Glomerular visceral epithelial cell (primary cell): Measurements from ENCODE around the gene ERVMER34-1.
A peak's percentile ranks its signal among the peaks of the same experiment; 100 is the strongest.

Experiments used
- DNase-seq: peaks from one replicate; pipeline ENCODE4 v3.0.0-alpha.2; 2016; ENCODE audit errors: extremely low spot score

Gene ERVMER34-1, protein sequence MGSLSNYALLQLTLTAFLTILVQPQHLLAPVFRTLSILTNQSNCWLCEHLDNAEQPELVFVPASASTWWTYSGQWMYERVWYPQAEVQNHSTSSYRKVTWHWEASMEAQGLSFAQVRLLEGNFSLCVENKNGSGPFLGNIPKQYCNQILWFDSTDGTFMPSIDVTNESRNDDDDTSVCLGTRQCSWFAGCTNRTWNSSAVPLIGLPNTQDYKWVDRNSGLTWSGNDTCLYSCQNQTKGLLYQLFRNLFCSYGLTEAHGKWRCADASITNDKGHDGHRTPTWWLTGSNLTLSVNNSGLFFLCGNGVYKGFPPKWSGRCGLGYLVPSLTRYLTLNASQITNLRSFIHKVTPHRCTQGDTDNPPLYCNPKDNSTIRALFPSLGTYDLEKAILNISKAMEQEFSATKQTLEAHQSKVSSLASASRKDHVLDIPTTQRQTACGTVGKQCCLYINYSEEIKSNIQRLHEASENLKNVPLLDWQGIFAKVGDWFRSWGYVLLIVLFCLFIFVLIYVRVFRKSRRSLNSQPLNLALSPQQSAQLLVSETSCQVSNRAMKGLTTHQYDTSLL

GRCh38 chr4:52750819-52751486 is at the start of gene ERVMER34-1:
Gene ERVMER34-1, minus strand, starts transcription at chr4:52751425. Its CDS starts 5,905 bp downstream, at chr4:52745520.
- DNase-seq = peak; percentile 54

DNA sequence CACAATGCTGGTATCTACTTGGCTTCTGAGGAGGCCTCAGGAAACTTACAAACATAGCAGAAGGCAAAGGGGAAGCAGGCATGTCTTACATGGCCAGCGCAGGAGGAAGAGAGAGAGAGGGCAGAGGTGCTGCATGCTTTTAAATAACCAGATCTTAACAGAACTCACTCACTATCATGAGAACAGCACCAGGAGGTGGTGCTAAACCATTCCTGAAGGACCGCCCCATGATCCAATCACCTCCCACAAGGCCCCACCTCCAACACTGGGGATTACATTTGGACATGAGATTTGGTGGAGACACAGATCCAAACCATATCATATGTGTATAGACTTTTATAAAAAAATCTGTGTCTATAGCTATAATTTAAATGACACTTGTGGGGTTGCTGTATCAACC is 48.6 kb upstream of the ERVMER34-1 start:
- DNase-seq = no peak

DNA sequence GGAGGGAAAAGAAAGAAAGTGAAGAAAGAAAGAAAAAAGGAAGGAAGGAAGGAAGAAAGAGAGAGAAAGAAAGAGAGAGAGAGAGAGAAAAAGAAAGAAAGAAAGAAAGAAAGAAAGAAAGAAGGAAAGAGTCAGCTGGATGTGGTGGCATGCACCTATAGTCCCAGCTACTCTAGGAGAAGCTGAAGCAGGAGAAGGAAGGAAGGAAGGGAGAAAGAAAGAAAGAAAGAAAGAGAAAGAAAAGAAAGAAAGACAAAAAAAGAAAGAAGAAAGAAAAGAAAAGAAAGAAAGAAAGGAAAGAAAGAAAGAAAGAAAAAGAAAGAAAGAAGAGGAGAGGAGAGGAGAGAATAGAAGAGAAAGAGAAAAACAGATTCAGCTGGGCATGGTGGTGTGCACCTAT is 44.3 kb upstream of the ERVMER34-1 start:
- DNase-seq = no peak

- DNase-seq = no peak
Observed at GRCh38 chr4:52791936-52792335, 40.7 kb upstream of the ERVMER34-1 start.

GRCh38 chr4:52789774-52790173 is 38.5 kb upstream of the ERVMER34-1 start:
- DNase-seq = no peak

GRCh38 chr4:52788806-52789205 is 37.6 kb upstream of the ERVMER34-1 start:
- DNase-seq = no peak

- DNase-seq = no peak
Observed at GRCh38 chr4:52783069-52783468, 31.8 kb upstream of the ERVMER34-1 start.

GRCh38 chr4:52780617-52781354 is 29.6 kb upstream of the ERVMER34-1 start:
- no peak for DNase-seq

- no peak for DNase-seq
Observed at GRCh38 chr4:52780206-52780605, 29.0 kb upstream of the ERVMER34-1 start.

GRCh38 chr4:52760256-52760655 is 9.0 kb upstream of the ERVMER34-1 start:
- no peak for DNase-seq

DNA sequence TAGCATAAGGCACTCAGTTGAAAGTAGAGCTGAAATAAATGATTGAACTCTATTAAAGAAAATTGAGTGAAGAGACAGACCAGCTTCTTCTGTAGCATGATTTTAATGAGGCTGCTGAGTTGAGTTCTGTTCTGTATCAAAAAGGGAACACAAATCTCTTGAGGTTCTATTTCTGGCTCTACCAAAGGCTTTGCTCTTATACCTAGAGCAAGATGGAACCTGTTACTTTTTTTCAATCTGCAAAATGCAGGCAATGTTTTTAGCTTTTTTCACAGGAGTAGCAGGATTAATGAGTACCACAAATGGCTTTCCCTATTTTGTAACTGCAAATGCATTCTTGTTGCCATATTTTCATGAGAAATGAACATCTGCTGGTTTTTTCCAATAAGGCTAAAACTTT is 4.2 kb upstream of the ERVMER34-1 start:
- DNase-seq = no peak

- no peak for DNase-seq
Observed at GRCh38 chr4:52752936-52753335, 1.7 kb upstream of the ERVMER34-1 start.

DNA sequence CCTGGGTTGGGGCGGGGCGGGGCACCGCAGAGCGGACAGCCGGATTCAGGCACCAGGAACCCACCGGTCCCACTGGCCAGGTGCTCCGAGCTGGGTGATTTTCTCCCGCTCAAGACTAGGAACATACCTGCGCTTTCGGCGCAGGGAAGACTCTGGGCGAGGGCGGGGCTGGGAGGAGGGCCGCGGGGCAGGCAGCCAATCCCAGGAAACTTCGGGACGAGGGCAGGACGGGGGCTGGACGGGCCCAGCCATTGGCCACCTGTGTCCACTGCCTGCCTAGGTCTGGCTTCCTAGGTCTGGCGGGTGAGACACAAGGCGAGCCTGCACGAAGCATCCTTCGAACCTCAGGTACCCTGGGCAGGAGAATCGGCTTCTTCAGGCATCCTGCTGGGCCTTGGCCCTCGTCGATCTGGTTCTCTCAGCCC is 274 bp upstream of the ERVMER34-1 start:
- peak; percentile 65 for DNase-seq

- no peak for DNase-seq
Observed at GRCh38 chr4:52750213-52750612, 1.0 kb downstream of the ERVMER34-1 start.

DNA sequence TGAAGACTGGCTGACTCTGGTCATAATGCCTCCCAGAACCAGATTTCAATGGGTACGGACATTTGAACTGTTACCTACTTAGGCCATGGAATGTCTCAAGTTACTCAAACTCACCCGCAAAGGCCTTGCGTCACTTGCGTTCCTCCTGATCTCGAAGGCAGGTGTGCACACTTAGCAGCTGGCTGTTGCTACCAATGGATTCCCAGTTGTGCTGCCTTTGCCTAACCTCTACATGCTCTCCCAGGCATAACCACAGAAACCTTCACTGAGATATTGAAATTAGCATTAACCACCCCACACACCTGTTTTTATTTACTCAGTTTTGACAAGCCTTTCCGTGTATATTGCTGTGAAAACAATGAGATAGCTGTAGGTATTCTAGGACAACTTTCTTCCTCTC is 2.8 kb downstream of the ERVMER34-1 start:
- no peak for DNase-seq

DNA sequence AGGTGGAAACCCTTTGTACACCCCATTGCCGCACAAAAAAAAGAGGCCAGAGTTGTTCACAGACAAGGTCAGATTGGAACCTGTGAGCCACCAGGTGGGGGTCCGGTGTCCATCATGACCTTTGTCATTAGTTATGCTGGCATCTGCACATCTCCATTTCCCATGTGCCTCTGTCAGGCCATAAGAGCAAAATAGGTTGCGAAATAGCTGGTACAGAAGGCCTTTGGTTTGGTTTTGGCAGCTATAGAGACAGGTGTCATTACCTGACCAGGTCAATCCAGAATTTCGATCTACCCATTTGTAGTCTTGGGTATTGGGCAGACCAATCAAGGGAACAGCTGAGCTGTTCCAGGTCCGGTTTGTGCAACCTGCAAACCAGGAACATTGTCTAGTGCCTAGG is 6.6 kb downstream of the ERVMER34-1 start:
- no peak for DNase-seq

DNA sequence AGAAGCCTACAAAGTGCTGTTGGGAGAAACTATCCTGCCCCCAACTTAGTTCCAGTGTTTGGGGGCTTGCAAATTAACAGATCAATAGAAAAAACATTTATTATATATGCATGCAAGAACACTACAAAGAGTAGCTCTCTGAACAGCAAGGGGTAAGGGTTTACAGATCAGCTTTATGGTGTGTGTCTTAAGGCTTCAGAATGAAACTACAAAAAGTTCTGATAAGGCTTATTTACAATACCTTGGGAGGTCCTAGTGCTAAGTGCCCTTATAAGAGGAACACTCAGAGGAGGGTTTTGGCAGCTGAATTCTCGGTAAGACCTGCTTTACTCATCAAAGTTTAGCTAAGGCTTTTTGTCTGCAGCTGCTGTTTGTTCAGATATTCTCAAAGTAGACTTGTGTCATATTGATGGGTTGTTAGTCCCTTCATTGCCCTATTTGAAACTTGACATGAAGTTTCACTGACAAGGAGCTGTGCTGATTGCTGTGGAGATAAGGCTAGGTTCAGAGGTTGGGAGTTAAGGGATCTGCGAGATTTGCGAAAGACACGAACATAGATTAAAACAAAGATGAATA is 7.7 kb downstream of the ERVMER34-1 start:
- DNase-seq = no peak

DNA sequence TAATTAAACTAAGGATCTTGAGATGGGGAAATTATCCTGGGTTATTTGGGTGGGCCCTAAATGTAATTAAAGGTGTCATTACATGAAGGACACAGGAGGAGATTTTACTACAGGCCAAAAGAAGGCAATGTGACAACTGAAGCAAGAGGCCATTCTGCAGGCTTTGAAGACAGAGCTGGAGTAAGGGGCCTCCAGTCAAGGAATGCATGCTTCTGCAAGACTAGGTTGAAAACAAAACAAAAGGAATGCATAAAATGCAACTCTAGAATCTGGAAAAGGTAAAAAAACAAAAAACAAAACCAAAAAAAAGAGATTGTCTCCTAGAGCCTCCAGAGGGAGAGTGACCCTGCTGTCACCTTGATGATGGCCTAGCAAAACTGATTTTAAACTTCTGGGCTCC is 21.6 kb downstream of the ERVMER34-1 start:
- DNase-seq = no peak

DNA sequence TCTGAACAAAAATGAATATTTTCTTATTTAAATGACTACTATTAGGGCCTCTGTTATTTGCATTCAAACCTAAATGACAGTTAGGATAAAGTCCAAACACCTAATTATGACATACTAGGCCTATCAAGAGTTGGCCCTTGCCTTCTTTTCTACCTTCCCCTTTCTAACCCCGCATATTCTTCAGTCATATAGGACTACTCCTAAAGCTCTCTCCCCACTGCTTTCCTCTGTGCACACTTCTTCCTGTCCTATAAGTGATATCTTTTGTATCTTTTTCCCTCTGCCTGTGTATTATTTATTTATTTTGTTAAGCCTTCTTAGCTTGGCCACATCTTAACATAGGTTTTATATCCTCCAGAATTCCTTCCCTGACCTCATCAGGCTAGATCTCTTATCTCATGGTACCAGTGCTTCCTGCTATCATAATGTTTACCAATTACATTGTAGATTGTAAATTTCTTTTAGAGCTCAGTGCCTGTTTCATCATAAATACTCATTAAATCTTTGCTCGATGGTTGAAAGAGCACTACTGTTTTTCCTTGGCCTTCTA is 22.5 kb downstream of the ERVMER34-1 start:
- no peak for DNase-seq

- no peak for DNase-seq
Observed at GRCh38 chr4:52726826-52727580, 24.2 kb downstream of the ERVMER34-1 start.
